Fibroblast of lung (primary cell): ENCODE data around the gene ITIH1. TPM values are rescaled to one million over a fixed set of nuclear protein-coding genes. Genes with fewer than 3 reads are reported as not detected.

Source experiments
- DNase-seq, 2 donors: peaks; one replicate each; pipeline versions ENCODE4 v3.0.0 to v3.0.0-alpha.2; 2010; ENCODE audit warnings: low read depth in 2 of 2
- H2AFZ ChIP-seq: 2 replicates; pipeline ENCODE4 v1.5.1; 2012; ENCODE audit warnings: low read length, control low read depth, inconsistent platforms
- H3K27ac ChIP-seq: 2 replicates; pipeline ENCODE4 v1.5.1; 2011; ENCODE audit warnings: low read length, control low read depth; ENCODE audit not compliant: insufficient read depth
- H3K27me3 ChIP-seq: 2 replicates; pipeline ENCODE4 v1.5.1; 2011; ENCODE audit warnings: mild to moderate bottlenecking, low read length; ENCODE audit not compliant: control insufficient read depth, insufficient read depth
- H3K36me3 ChIP-seq: 2 replicates; pipeline ENCODE4 v1.5.1; 2011; ENCODE audit warnings: low read length; ENCODE audit not compliant: control insufficient read depth, insufficient read depth
- H3K4me1 ChIP-seq: 2 replicates; pipeline ENCODE4 v1.5.1; 2011; ENCODE audit warnings: low read length; ENCODE audit not compliant: control insufficient read depth, insufficient read depth; ENCODE audit errors: extremely low read depth
- H3K4me2 ChIP-seq: 2 replicates; pipeline ENCODE4 v1.5.1; 2011; ENCODE audit warnings: low read length, control low read depth; ENCODE audit not compliant: insufficient read depth; ENCODE audit errors: extremely low read depth
- H3K4me3 ChIP-seq, 4 experiments: fragments of 200-600 bp in 1 of 4; sonication (generic) in 1 of 4; replicated peaks in 1 of 4; 2 replicates each; pipeline ENCODE4 v1.5.1; 2011 to 2016; ENCODE audit warnings: low read length in 4 of 4, low read depth in 3 of 4, mild to moderate bottlenecking in 3 of 4, control low read depth in 2 of 4, inconsistent platforms in 1 of 4, mixed read lengths in 1 of 4; ENCODE audit not compliant: insufficient read depth in 1 of 4; ENCODE audit errors: control extremely low read depth in 1 of 4
- H3K79me2 ChIP-seq: 2 replicates; pipeline ENCODE4 v1.5.1; 2012; ENCODE audit warnings: mild to moderate bottlenecking, low read length, inconsistent platforms; ENCODE audit not compliant: control insufficient read depth, insufficient read depth
- H3K9ac ChIP-seq: 2 replicates; pipeline ENCODE4 v1.5.1; 2011; ENCODE audit warnings: mild to moderate bottlenecking, low read length, control low read depth; ENCODE audit not compliant: insufficient read depth
- H3K9me3 ChIP-seq: 2 replicates; pipeline ENCODE4 v1.5.1; 2012; ENCODE audit warnings: low read depth, low read length; ENCODE audit not compliant: control insufficient read depth, insufficient read depth
- H4K20me1 ChIP-seq: 2 replicates; pipeline ENCODE4 v1.5.1; 2011; ENCODE audit warnings: low read length; ENCODE audit not compliant: control insufficient read depth, insufficient read depth; ENCODE audit errors: extremely low read depth
- CTCF ChIP-seq, 2 donors: IDR thresholded peaks in 1 of 2; conservative IDR thresholded peaks in 1 of 2; 1 replicate in 1 of 2; 2 replicates in 1 of 2; pipeline ENCODE4 v1.5.1; 2011 to 2012; ENCODE audit warnings: low read length in 2 of 2, control low read depth in 1 of 2, inconsistent platforms in 1 of 2, low read depth in 1 of 2, mild to moderate bottlenecking in 1 of 2
- EZH2 ChIP-seq: IDR thresholded peaks from 2 replicates; pipeline ENCODE4 v1.5.1; 2012; ENCODE audit warnings: low read length, control low read depth, mild to moderate bottlenecking; ENCODE audit errors: missing control alignments
- polyA plus RNA-seq, 2 donors: library from polyadenylated mRNA; depleted of rRNA in 1 of 2; stranded (reverse) in 1 of 2; unstranded in 1 of 2; fragments of >200 nt; gene quantifications; 2 replicates each; pipeline ENCODE4 v1.2.1, GENCODE V29; 2011 to 2012; ENCODE audit warnings: missing spikeins in 1 of 2
- total RNA-seq: library from RNA; depleted of rRNA; stranded (reverse); fragments of >200 nt; gene quantifications from 2 replicates; pipeline ENCODE4 v1.2.1, GENCODE V29; 2014

The ITIH1 gene
- total and polyA plus RNA-seq, 2 donors (not counting 1 experiment from before 2014, with no cell fraction given) = not detected

DNA sequence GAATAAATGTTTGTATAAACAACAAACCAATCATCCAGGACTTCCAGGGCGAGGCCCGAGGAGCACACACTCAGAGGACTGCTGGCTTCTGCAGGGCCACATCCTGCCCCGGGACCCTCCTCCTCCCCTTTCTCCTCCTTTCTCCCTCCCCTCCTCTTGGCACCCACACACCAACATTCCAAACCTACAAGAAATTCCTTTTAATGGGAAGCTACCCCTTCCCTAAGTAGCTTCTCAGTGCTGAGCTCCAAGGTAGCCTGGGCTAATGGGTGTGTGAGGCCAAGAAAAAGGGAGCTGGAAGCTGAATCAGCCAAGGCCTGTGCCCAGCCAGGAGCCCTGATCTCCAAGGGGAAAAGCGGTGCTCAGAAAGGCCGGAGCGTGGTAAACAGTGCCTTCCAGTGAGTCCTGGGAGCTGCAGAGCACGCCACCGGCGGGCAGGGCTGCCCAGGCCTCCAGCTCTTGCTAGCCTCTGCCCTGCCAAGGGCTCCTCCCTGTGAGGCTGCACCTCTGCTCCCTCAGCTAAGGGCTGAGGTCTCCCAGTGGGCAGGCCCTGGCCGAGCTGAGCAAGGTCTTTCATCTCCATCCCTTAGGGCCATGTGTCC lies 21.1 kb downstream of the ITIH1 start:
- Histone ChIP-seq H3K79me2 (no peaks in the 10 kb centered on the region), H3K27me3 (no peaks in the 10 kb centered on the region), H3K36me3 (no peaks in the 10 kb centered on the region), H3K4me2 (no peak overlapping the region), H3K9me3 (no peaks in the 10 kb centered on the region), H3K9ac (no peak overlapping the region), H3K4me1 (no peaks in the 10 kb centered on the region), H3K4me3 (no peak overlapping the region), H2AFZ (no peak overlapping the region), H4K20me1 (no peaks in the 10 kb centered on the region), H3K27ac (no peak overlapping the region)
- peak in 1 of 2 donors; percentile 54 for DNase-seq
- TF ChIP-seq CTCF (conservative IDR thresholded peaks at IDR 0.05 in 1 of 2, IDR thresholded peaks at IDR 0.05 in 1 of 2; ENCODE audit: low read depth in 1 of 2, low read length in 2 of 2) = no peak
- no peak for TF ChIP-seq EZH2

DNA sequence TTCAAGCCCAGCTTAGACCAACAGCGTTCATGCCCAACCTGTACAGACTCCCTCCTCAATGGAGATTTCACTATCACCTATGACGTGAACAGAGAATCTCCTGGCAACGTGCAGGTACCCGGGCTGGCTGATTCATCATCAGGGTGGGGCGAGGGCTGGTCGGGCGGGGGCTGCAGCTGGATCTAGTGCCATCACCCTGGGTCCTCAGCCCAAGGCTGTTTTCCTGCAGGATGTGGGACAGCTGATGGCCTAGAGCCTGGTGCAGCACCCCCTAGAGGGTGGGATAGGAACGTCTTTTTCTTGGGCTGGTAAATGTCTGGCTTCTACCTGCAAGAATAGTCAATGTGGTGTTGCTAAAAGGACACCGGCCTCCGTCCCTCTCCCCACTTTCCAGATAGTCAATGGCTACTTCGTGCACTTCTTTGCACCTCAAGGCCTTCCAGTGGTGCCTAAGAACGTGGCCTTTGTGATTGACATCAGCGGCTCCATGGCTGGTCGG lies 21.6 kb downstream of the ITIH1 start:
- H3K9ac ChIP-seq = no peak overlapping the region
- H2AFZ ChIP-seq = no peak overlapping the region
- no peak overlapping the region for H3K4me3 ChIP-seq
- H4K20me1 ChIP-seq = no peaks in the 10 kb centered on the region
- H3K27me3 ChIP-seq = no peaks in the 10 kb centered on the region
- H3K9me3 ChIP-seq = no peaks in the 10 kb centered on the region
- no peaks in the 10 kb centered on the region for H3K36me3 ChIP-seq
- H3K4me2 ChIP-seq = no peak overlapping the region
- no peak for DNase-seq
- no peaks in the 10 kb centered on the region for H3K79me2 ChIP-seq
- H3K27ac ChIP-seq = no peak overlapping the region
- TF ChIP-seq CTCF (conservative IDR thresholded peaks at IDR 0.05 in 1 of 2, IDR thresholded peaks at IDR 0.05 in 1 of 2; ENCODE audit: low read depth in 1 of 2, low read length in 2 of 2) = peak; percentile 15 to 41
- no peak for TF ChIP-seq EZH2
- H3K4me1 ChIP-seq = no peaks in the 10 kb centered on the region

DNA sequence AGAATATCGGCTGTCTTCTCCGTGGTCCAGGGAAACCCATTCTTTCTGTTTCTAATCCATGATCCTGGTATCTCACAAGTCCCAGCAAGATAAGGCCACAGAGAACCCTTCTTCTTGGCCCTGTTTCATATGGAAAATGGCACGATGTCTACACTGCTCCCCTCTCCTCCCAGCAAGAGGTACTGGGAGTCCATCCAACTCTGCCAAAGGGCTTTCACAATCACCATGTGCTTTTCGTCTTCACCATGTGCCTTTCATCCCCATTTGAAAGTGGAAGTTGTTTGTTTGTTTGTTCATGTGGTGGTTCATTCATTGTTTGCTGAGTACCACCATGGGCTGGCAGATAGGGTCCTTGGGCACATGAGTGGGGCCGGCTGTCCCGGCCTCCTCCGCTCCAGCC lies 22.7 kb downstream of the ITIH1 start:
- H3K27me3 ChIP-seq = no peaks in the 10 kb centered on the region
- no peak overlapping the region for H3K4me2 ChIP-seq
- no peaks in the 10 kb centered on the region for H4K20me1 ChIP-seq
- H3K4me1 ChIP-seq = no peaks in the 10 kb centered on the region
- no peak overlapping the region for H2AFZ ChIP-seq
- peak in 1 of 2 donors; percentile 22 for DNase-seq
- no peak overlapping the region for H3K9ac ChIP-seq
- no peak for TF ChIP-seq CTCF (conservative IDR thresholded peaks at IDR 0.05 in 1 of 2, IDR thresholded peaks at IDR 0.05 in 1 of 2; ENCODE audit: low read depth in 1 of 2, low read length in 2 of 2)
- no peak for TF ChIP-seq EZH2
- no peaks in the 10 kb centered on the region for H3K9me3 ChIP-seq
- H3K79me2 ChIP-seq = no peaks in the 10 kb centered on the region
- H3K4me3 ChIP-seq = no peak overlapping the region
- H3K27ac ChIP-seq = no peak overlapping the region
- no peaks in the 10 kb centered on the region for H3K36me3 ChIP-seq
